ENCODE results near the gene SLC41A2. TPM values are rescaled to one million over a fixed set of nuclear protein-coding genes. Genes with fewer than 3 reads are reported as not detected.

SLC41A2 gene
- total and polyA plus RNA-seq, 7 donors: 6.5 to 24.6 (median 19.7) TPM

- TF ChIP-seq EP300 (IDR thresholded peaks at IDR 0.05): no peak
- TF ChIP-seq CTCF (IDR thresholded peaks at IDR 0.05): no peak
- TF ChIP-seq POLR2AphosphoS5 (IDR thresholded peaks at IDR 0.05): no peak
- TF ChIP-seq POLR2A (IDR thresholded peaks at IDR 0.05): no peak
- intact Hi-C loops (cut with DNase I): no loop called here
- no peak for DNase-seq
- WGBS, 2 donors: 88 to 95% methylated on average over 3 of the region's 3 CpGs
- Histone ChIP-seq H3K36me3 (peaks cover 8 to 82% (median 29%) of the 10 kb centered on the region in 4 donors), H3K9me3 (no peaks in the 10 kb centered on the region), H3K27me3 (no peaks in the 10 kb centered on the region), H3K4me1 (no peaks in the 10 kb centered on the region), H3K4me3 (no peak overlapping the region), H3K27ac (no peak overlapping the region)
Observed at GRCh38 chr12:104997541-104997940, 39.5 kb upstream of the SLC41A2 start.

- peaks cover 8 to 88% (median 35%) of the 10 kb centered on the region in 4 donors for H3K36me3 ChIP-seq
- H3K9me3 ChIP-seq: no peaks in the 10 kb centered on the region
- no peak overlapping the region for H3K4me3 ChIP-seq
- intact Hi-C loops (cut with DNase I): no loop called here
- TF ChIP-seq CTCF (IDR thresholded peaks at IDR 0.05): no peak
- WGBS, 2 donors: 85 to 91% methylated on average over 3 of the region's 3 CpGs
- no peaks in the 10 kb centered on the region for H3K27me3 ChIP-seq
- DNase-seq: no peak
- no peaks in the 10 kb centered on the region for H3K4me1 ChIP-seq
- no peak overlapping the region for H3K27ac ChIP-seq
Observed at GRCh38 chr12:104994336-104994735, 36.2 kb upstream of the SLC41A2 start.

- intact Hi-C loops (cut with DNase I): no loop called here
- DNase-seq: no peak
- WGBS, 2 donors: 64 to 68% methylated on average over 3 of the region's 3 CpGs
- Histone ChIP-seq H3K36me3 (peaks cover 0 to 75% (median 28%) of the 10 kb centered on the region in 4 donors), H3K4me3 (no peak overlapping the region), H3K9me3 (no peaks in the 10 kb centered on the region), H3K27ac (no peak overlapping the region), H3K4me1 (peaks cover 0 to 13% (median 12%) of the 10 kb centered on the region in 4 donors), H3K27me3 (no peaks in the 10 kb centered on the region)
- TF ChIP-seq POLR2A (IDR thresholded peaks at IDR 0.05) (no peak), POLR2AphosphoS5 (IDR thresholded peaks at IDR 0.05) (no peak), EP300 (IDR thresholded peaks at IDR 0.05) (no peak), CTCF (IDR thresholded peaks at IDR 0.05) (no peak)
Observed at GRCh38 chr12:104991565-104992128, 33.6 kb upstream of the SLC41A2 start.

GRCh38 chr12:104990950-104991349 lies 32.9 kb upstream of the SLC41A2 start:
- no peak for TF ChIP-seq POLR2AphosphoS5 (IDR thresholded peaks at IDR 0.05)
- no peak for TF ChIP-seq CTCF (IDR thresholded peaks at IDR 0.05)
- TF ChIP-seq POLR2A (IDR thresholded peaks at IDR 0.05): no peak
- TF ChIP-seq EP300 (IDR thresholded peaks at IDR 0.05): no peak
- H3K27ac ChIP-seq: no peak overlapping the region
- peaks cover 0 to 68% (median 24%) of the 10 kb centered on the region in 4 donors for H3K36me3 ChIP-seq
- H3K9me3 ChIP-seq: no peaks in the 10 kb centered on the region
- WGBS, 2 donors: 96 to 97% methylated on average over 4 of the region's 4 CpGs
- no peak overlapping the region for H3K4me3 ChIP-seq
- H3K4me1 ChIP-seq: peaks cover 0 to 15% (median 12%) of the 10 kb centered on the region in 4 donors
- intact Hi-C loops (cut with DNase I): no loop called here
- DNase-seq: no peak
- no peaks in the 10 kb centered on the region for H3K27me3 ChIP-seq

All from sigmoid colon (tissue), 7 donors.